HepG2 (cell line): ENCODE measurements around the gene NUP153. TPM values are rescaled to one million over a fixed set of nuclear protein-coding genes. Genes with fewer than 3 reads are reported as not detected.

Source experiments
- ATAC-seq: fragments of 200-7000 bp; cut with Tn5 transposase; 3 replicates; pipeline ENCODE4 v1.9.1; 2020; ENCODE audit warnings: mild to moderate bottlenecking, moderate library complexity
- BruUV-seq: library from RNA; stranded (reverse); fragments of 400-500 nt; replicated peaks from 2 replicates; lab custom pipeline; 2021; lab: Mats Ljungman, UMichigan
- CTCF ChIA-PET: fragments of 300-600 bp; formaldehyde crosslinking; extraction: SDS; loops from one replicate; lab custom pipeline; 2021; ENCODE audit warnings: low total read pairs, inconsistent platforms, low intra/inter-chr PET ratio; lab: Yijun Ruan, JAX
- POLR2A ChIA-PET: fragments of 350-600 bp; sonication (Branson Sonifier 250); formaldehyde crosslinking; loops from one replicate; lab custom pipeline; 2020; ENCODE audit warnings: antibody characterized with exemption, inconsistent platforms; lab: Yijun Ruan, JAX
- DNase-seq: peaks from one replicate; pipeline ENCODE4 v3.0.0-alpha.2; 2015; ENCODE audit warnings: low spot score
- FAIRE-seq: peaks from 3 replicates; lab custom pipeline; 2011; peaks lifted over from hg19 to GRCh38; lab: Jason Lieb, UNC
- H2AFZ ChIP-seq: one replicate; pipeline ENCODE4 v1.6.1; 2011; ENCODE audit warnings: low read length, inconsistent platforms
- H3K27ac ChIP-seq: fragments of 300-600 bp; 3 replicates; pipeline ENCODE4 v1.8.0; 2011; ENCODE audit warnings: mixed run types, mild to moderate bottlenecking, mixed read lengths, low read length, inconsistent platforms; ENCODE audit not compliant: insufficient read depth; ENCODE audit errors: extremely low read length
- H3K27me3 ChIP-seq, 2 experiments: fragments of 200-600 bp in 1 of 2; 2 replicates in 1 of 2; 3 replicates in 1 of 2; pipeline versions ENCODE4 v1.6.0 to v1.8.0; 2011; ENCODE audit warnings: low read length in 2 of 2, mild to moderate bottlenecking in 2 of 2, moderate library complexity in 2 of 2, inconsistent platforms in 1 of 2; ENCODE audit not compliant: insufficient read depth in 2 of 2, control insufficient read depth in 1 of 2
- H3K36me3 ChIP-seq, 2 experiments: fragments of 200-600 bp in 1 of 2; replicated peaks in 1 of 2; 2 replicates in 1 of 2; 3 replicates in 1 of 2; pipeline versions ENCODE4 v1.5.1 to v1.8.0; 2011; ENCODE audit warnings: low read length in 2 of 2, inconsistent platforms in 1 of 2; ENCODE audit not compliant: insufficient read depth in 2 of 2, control insufficient read depth in 1 of 2
- H3K4me1 ChIP-seq: 2 replicates; pipeline ENCODE4 v1.5.1; 2012; ENCODE audit warnings: low read length, inconsistent platforms; ENCODE audit not compliant: insufficient read depth
- H3K4me2 ChIP-seq: 2 replicates; pipeline ENCODE4 v1.6.0; 2011; ENCODE audit warnings: low read depth, low read length, inconsistent platforms
- H3K4me3 ChIP-seq, 3 experiments: fragments of 200-600 bp in 1 of 3; sonication (generic), shearing (Covaris generic) in 1 of 3; replicated peaks in 1 of 3; 2 replicates each; pipeline ENCODE4 v1.5.1; 2011 to 2016; ENCODE audit warnings: low read length in 3 of 3, inconsistent platforms in 2 of 3, low read depth in 2 of 3, mild to moderate bottlenecking in 2 of 3, control low read depth in 1 of 3, mixed read lengths in 1 of 3; ENCODE audit not compliant: insufficient read depth in 1 of 3
- H3K79me2 ChIP-seq: one replicate; pipeline ENCODE4 v1.6.1; 2011; ENCODE audit warnings: low read length, inconsistent platforms; ENCODE audit not compliant: insufficient read depth
- H3K9ac ChIP-seq: 2 replicates; pipeline ENCODE4 v1.6.0; 2011; ENCODE audit warnings: mild to moderate bottlenecking, low read depth, low read length, inconsistent platforms; ENCODE audit not compliant: insufficient read depth
- H3K9me3 ChIP-seq: 2 replicates; pipeline ENCODE4 v1.5.1; 2012; ENCODE audit warnings: mild to moderate bottlenecking, low read length
- H4K20me1 ChIP-seq: 2 replicates; pipeline ENCODE4 v1.6.0; 2011; ENCODE audit warnings: inconsistent platforms, mild to moderate bottlenecking, low read length, moderate library complexity; ENCODE audit not compliant: insufficient read depth
- BRD4 ChIP-seq: sonication (generic); formaldehyde crosslinking; IDR thresholded peaks from 2 replicates; pipeline ENCODE4 v1.4.0; 2020; ENCODE audit warnings: missing genetic modification reagents
- CC2D1A ChIP-seq: sonication (generic); formaldehyde crosslinking; IDR thresholded peaks from 2 replicates; pipeline ENCODE4 v1.8.1; 2023; ENCODE audit warnings: mild to moderate bottlenecking, missing genetic modification reagents
- FOXA1 ChIP-seq, 2 experiments: fragments of 450-650 bp in 1 of 2; sonication (generic) in 1 of 2; formaldehyde crosslinking in 1 of 2; IDR thresholded peaks; 2 replicates each; pipeline versions ENCODE4 v1.4.0 to v1.6.1; 2016 to 2020; ENCODE audit warnings: missing genetic modification reagents in 1 of 2
- KLF16 ChIP-seq, 2 experiments: sonication (generic) in 1 of 2; formaldehyde crosslinking in 1 of 2; IDR thresholded peaks; 2 replicates each; pipeline versions ENCODE4 v1.6.1 to v1.8.0; 2016 to 2023; ENCODE audit warnings: missing genetic modification reagents in 2 of 2, missing compliant biosample characterization in 1 of 2
- MIER3 ChIP-seq: IDR thresholded peaks from 2 replicates; pipeline ENCODE4 v1.6.1; 2016; ENCODE audit warnings: missing compliant biosample characterization, borderline replicate concordance
- MIXL1 ChIP-seq: IDR thresholded peaks from 2 replicates; pipeline ENCODE4 v1.6.1; 2016
- NCOA2 ChIP-seq: sonication (generic); formaldehyde crosslinking; IDR thresholded peaks from 2 replicates; pipeline ENCODE4 v1.8.0; 2022; ENCODE audit warnings: inconsistent platforms
- RAD51 ChIP-seq: fragments of 450-650 bp; IDR thresholded peaks from 2 replicates; pipeline ENCODE4 v1.6.1; 2016; ENCODE audit warnings: borderline replicate concordance
- RBM22 ChIP-seq: fragments of 200-400 bp; formaldehyde crosslinking; optimal IDR thresholded peaks from 2 replicates; pipeline ENCODE3; 2017; ENCODE audit warnings: mild to moderate bottlenecking, low read length, moderate library complexity
- TAF1 ChIP-seq: sonication (generic); formaldehyde crosslinking; IDR thresholded peaks from 2 replicates; pipeline ENCODE4 v1.4.0; 2020; ENCODE audit warnings: missing genetic modification reagents
- ZBTB49 ChIP-seq: sonication (generic); formaldehyde crosslinking; IDR thresholded peaks from 2 replicates; pipeline ENCODE4 v1.4.0; 2020; ENCODE audit warnings: missing genetic modification reagents, borderline replicate concordance
- ZFP37 ChIP-seq: sonication (generic); formaldehyde crosslinking; IDR thresholded peaks from 2 replicates; pipeline ENCODE4 v1.4.0; 2020; ENCODE audit warnings: missing genetic modification reagents, borderline replicate concordance
- ZNF12 ChIP-seq: sonication (generic); formaldehyde crosslinking; IDR thresholded peaks from 2 replicates; pipeline ENCODE4 v1.5.0; 2020; ENCODE audit warnings: missing genetic modification reagents
- ZNF451 ChIP-seq: sonication (generic); formaldehyde crosslinking; IDR thresholded peaks from 2 replicates; pipeline ENCODE4 v1.5.0; 2020; ENCODE audit warnings: mild to moderate bottlenecking, missing genetic modification reagents
- ZNF672 ChIP-seq: sonication (generic); formaldehyde crosslinking; IDR thresholded peaks from 2 replicates; pipeline ENCODE4 v1.8.1; 2022; ENCODE audit warnings: missing genetic modification reagents
- ZNF709 ChIP-seq: sonication (generic); formaldehyde crosslinking; IDR thresholded peaks from 2 replicates; pipeline ENCODE4 v1.5.0; 2020; ENCODE audit warnings: mild to moderate bottlenecking, missing genetic modification reagents
- WGBS: methylation state at CpG from one replicate; pipeline ENCODE4 v1.1.6; 2017; ENCODE audit warnings: low lambda C conversion rate; 5-methylcytosine and 5-hydroxymethylcytosine counted together
- in situ Hi-C: cut with HindIII; loops from 2 replicates; pipeline ENCODE4 v1.10.0; 2017; ENCODE audit warnings: low pct_unique_long_range_greater_than_20kb; ENCODE audit not compliant: extremely low pct_ligation_motif_present
- intact Hi-C: fragments of 100-400 bp; cut with micrococcal nuclease; formaldehyde crosslinking; loops from one replicate; pipeline ENCODE4 v1.10.0; 2022; ENCODE audit not compliant: unreplicated experiment
- polyA plus RNA-seq, 8 experiments: library from polyadenylated mRNA; depleted of rRNA in 3 of 8; stranded (reverse) in 7 of 8; unstranded in 1 of 8; fragments of >200 nt; fragmentation: Illumina TruSeq in 4 of 8; extraction: Trizol in 4 of 8; gene quantifications; 2 replicates each; pipeline versions ENCODE4 v1.2.1 to v1.2.3, GENCODE V29; 2011 to 2016; ENCODE audit warnings: low read depth in 4 of 8, missing spikeins in 1 of 8, mixed read lengths in 1 of 8; ENCODE audit not compliant: insufficient read depth in 1 of 8
- total RNA-seq, 5 experiments: library from RNA; depleted of rRNA; stranded (reverse); fragments of >200 nt; fragmentation: Illumina TruSeq; extraction: Trizol; gene quantifications; 2 replicates each; pipeline ENCODE4 v1.2.3, GENCODE V29; 2016; ENCODE audit warnings: low read depth in 1 of 5

Gene NUP153
- total and polyA plus RNA-seq, 2 of the 13 experiments (the other 11 are each of a cell fraction or from before 2014, with no cell fraction given): 29.8 to 55.2 TPM

- Histone ChIP-seq H3K9ac (no peak overlapping the region), H3K36me3 (peaks cover 20 to 83% of the 10 kb centered on the region in 2 experiments), H3K27me3 (no peaks in the 10 kb centered on the region), H3K4me2 (no peak overlapping the region), H3K4me1 (peaks cover 19% of the 10 kb centered on the region), H3K27ac (no peak overlapping the region), H2AFZ (no peak overlapping the region), H4K20me1 (no peaks in the 10 kb centered on the region), H3K9me3 (no peaks in the 10 kb centered on the region), H3K79me2 (no peaks in the 10 kb centered on the region), H3K4me3 (no peak overlapping the region)
- in situ Hi-C loops: no loop called here
- no peak for DNase-seq
- no peak for FAIRE-seq
- CTCF ChIA-PET: no interaction called here
- TF ChIP-seq ZBTB49 (CRISPR knock-in tag) (no peak), MIER3 (no peak), RBM22 (peak; percentile 70), KLF16 (CRISPR knock-in tag; IDR thresholded peaks at IDR 0.05) (no peak), ZNF672 (CRISPR knock-in tag) (no peak), BRD4 (no peak), CC2D1A (CRISPR knock-in tag) (no peak)
- ATAC-seq: no peak
- BruUV-seq: TSS peak; percentile 35
- POLR2A ChIA-PET: interaction anchor here (0.6 to 1.3 kb wide), 2 partner anchors 28 to 83 kb away, joined by 3 read pairs; partner anchors contain the start of gene FAM8A1
- 96% methylated on average over 1 of the region's 1 CpG for WGBS
- intact Hi-C loops: no loop called here
Measured at GRCh38 chr6:17628873-17629272, 77.9 kb downstream of the NUP153 start.

GRCh38 chr6:17624396-17624795, 82.3 kb downstream of the NUP153 start:
- Histone ChIP-seq H3K27ac (no peak overlapping the region), H3K4me3 (no peak overlapping the region), H3K79me2 (peaks cover 4% of the 10 kb centered on the region), H3K4me1 (no peaks in the 10 kb centered on the region), H3K9ac (no peak overlapping the region), H4K20me1 (no peaks in the 10 kb centered on the region), H3K36me3 (peaks cover 17 to 86% of the 10 kb centered on the region in 2 experiments), H3K27me3 (no peaks in the 10 kb centered on the region), H3K9me3 (no peaks in the 10 kb centered on the region), H3K4me2 (no peak overlapping the region), H2AFZ (no peak overlapping the region)
- ATAC-seq: no peak
- POLR2A ChIA-PET: no interaction called here
- CTCF ChIA-PET: no interaction called here
- no TSS peak for BruUV-seq
- DNase-seq: no peak
- in situ Hi-C loops (no loop called here), intact Hi-C loops (no loop called here)
- FAIRE-seq: no peak
- 96% methylated on average over 1 of the region's 1 CpG for WGBS
- TF ChIP-seq ZNF709 (CRISPR knock-in tag) (no peak), ZNF451 (CRISPR knock-in tag) (no peak), RAD51 (no peak), MIXL1 (CRISPR knock-in tag) (no peak), FOXA1 (IDR thresholded peaks at IDR 0.05) (no peak), FOXA1 (CRISPR knock-in tag; IDR thresholded peaks at IDR 0.05) (no peak), ZFP37 (no peak), TAF1 (no peak), ZNF12 (CRISPR knock-in tag) (no peak), NCOA2 (CRISPR knock-in tag) (no peak)
